Esophagus squamous epithelium (tissue), 5 donors: ENCODE data around the gene DUS1L. TPM values are rescaled to one million over a fixed set of nuclear protein-coding genes. Genes with fewer than 3 reads are reported as not detected.

ENCODE experiments used
- DNase-seq: peaks from one replicate; lab custom pipeline; 2025; lab: John Stamatoyannopoulos, UW
- H3K27ac ChIP-seq, 4 donors: fragments of 200-600 bp; sonication (generic); one replicate each; pipeline ENCODE4 v1.5.1; 2016 to 2019; ENCODE audit warnings: mild to moderate bottlenecking in 1 of 4
- H3K27me3 ChIP-seq, 4 donors: fragments of 200-600 bp; sonication (generic); 1 replicate in 3 of 4; 2 replicates in 1 of 4; pipeline versions ENCODE4 v1.5.1 to v1.6.0; 2017 to 2021; ENCODE audit warnings: antibody characterized with exemption in 1 of 4
- H3K36me3 ChIP-seq, 3 donors: fragments of 200-600 bp; sonication (generic); one replicate each; pipeline ENCODE4 v1.5.1; 2016 to 2019
- H3K4me1 ChIP-seq, 3 donors: fragments of 200-600 bp; sonication (generic); one replicate each; pipeline ENCODE4 v1.5.1; 2017 to 2019
- H3K4me3 ChIP-seq, 4 donors: fragments of 200-600 bp; sonication (generic); 1 replicate in 3 of 4; 2 replicates in 1 of 4; pipeline ENCODE4 v1.5.1; 2016 to 2019; ENCODE audit warnings: mild to moderate bottlenecking in 2 of 4, moderate library complexity in 1 of 4
- H3K9me3 ChIP-seq, 3 donors: fragments of 200-600 bp; sonication (generic); one replicate each; pipeline ENCODE4 v1.5.1; 2016 to 2019
- POLR2A ChIP-seq, 4 donors: fragments of 450-650 bp; IDR thresholded peaks; one replicate each; pipeline ENCODE4 v1.6.1; 2017; ENCODE audit warnings: antibody characterized with exemption in 4 of 4, mild to moderate bottlenecking in 4 of 4, moderate library complexity in 3 of 4
- WGBS, 2 donors: methylation state at CpG; one replicate each; pipeline ENCODE4 v1.1.5; 2018; 5-methylcytosine and 5-hydroxymethylcytosine counted together
- intact Hi-C: fragments of 100-400 bp; cut with DNase I; formaldehyde crosslinking; loops from one replicate; pipeline ENCODE4 v1.15.0; 2022
- total RNA-seq, 4 donors: library from RNA; depleted of rRNA; stranded (reverse); fragments of >200 nt; gene quantifications; one replicate each; pipeline ENCODE4 v1.1.0, GENCODE V29; 2016
- TF ChIP-seq, protein P1 (sequence below), 6 experiments: fragments of 450-650 bp in 4 of 6; fragments of 200-600 bp in 2 of 6; sonication (generic) in 2 of 6; IDR thresholded peaks; one replicate each; pipeline ENCODE4 v1.5.1; 2016 to 2019; ENCODE audit warnings: antibody characterized with exemption in 6 of 6, mild to moderate bottlenecking in 4 of 6, moderate library complexity in 4 of 6
- donor health status: DM: yes; HTN: yes; CAD: no.

DUS1L gene
- total RNA-seq, 4 donors from 2014 or later: 53.3 to 125 (median 105) TPM

DNA sequence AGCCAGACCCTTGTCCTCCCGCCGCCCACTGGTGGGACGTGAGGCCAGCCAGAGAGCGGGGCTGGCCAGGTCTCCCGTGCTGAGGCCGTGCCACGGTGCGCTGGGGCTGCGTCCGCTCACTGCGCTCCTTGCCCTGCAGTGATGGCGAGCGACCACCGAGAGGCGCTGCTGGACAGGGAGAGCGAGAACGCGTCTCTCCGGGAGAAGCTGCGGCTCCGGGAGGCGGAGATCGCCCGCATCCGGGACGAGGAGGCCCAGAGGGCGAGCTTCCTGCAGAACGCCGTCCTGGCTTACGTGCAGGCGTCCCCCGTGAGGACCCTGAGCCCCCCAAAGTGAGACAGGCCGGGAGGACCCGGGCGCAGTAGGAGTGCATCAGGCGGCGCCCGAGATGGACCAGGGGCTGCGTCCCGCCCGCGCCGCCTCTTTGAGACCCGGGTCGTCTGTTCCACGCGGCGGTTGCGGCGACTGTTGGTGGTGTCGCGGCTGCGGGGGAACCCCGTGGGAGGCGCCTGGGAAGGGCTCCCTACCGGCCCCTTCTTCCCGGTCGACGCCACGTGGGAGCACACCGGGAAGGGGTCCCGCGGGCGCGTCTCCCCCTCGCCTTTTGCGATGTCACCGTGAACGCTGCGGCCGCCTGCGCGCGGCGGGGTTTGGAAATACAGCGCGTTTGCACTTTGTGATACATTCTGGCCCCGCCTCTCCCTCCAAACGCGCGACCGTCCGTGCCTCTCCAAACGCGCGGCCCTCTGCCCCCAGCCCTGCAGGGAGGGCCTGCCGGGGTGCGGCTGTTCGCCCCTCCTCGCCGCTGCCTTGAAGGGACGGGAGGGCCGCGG lies 34.9 kb downstream of the DUS1L start:
- H3K36me3 ChIP-seq: peaks cover 0 to 27% (median 0%) of the 10 kb centered on the region in 3 donors
- TF ChIP-seq POLR2A (IDR thresholded peaks at IDR 0.05): no peak
- TF ChIP-seq, protein P1, sequence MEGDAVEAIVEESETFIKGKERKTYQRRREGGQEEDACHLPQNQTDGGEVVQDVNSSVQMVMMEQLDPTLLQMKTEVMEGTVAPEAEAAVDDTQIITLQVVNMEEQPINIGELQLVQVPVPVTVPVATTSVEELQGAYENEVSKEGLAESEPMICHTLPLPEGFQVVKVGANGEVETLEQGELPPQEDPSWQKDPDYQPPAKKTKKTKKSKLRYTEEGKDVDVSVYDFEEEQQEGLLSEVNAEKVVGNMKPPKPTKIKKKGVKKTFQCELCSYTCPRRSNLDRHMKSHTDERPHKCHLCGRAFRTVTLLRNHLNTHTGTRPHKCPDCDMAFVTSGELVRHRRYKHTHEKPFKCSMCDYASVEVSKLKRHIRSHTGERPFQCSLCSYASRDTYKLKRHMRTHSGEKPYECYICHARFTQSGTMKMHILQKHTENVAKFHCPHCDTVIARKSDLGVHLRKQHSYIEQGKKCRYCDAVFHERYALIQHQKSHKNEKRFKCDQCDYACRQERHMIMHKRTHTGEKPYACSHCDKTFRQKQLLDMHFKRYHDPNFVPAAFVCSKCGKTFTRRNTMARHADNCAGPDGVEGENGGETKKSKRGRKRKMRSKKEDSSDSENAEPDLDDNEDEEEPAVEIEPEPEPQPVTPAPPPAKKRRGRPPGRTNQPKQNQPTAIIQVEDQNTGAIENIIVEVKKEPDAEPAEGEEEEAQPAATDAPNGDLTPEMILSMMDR (IDR thresholded peaks at IDR 0.05): peak; percentile 94 to 99 (median 95)
- DNase-seq: no peak
- no peaks in the 10 kb centered on the region for H3K9me3 ChIP-seq
- H3K27ac ChIP-seq: peak overlapping the region; percentile 70 to 88 (median 79)
- WGBS, 2 donors: 3% methylated on average over 23 of the region's 94 CpGs; no CpG with 5 or more reads in 1 of the 2 donors
- peak overlapping the region; percentile 47 to 71 (median 60) for H3K4me3 ChIP-seq
- peaks cover 16 to 51% (median 21%) of the 10 kb centered on the region in 3 donors for H3K4me1 ChIP-seq
- intact Hi-C loops: loop anchor here (2.0 kb wide), 1 partner anchor 122 kb away; no protein-coding TSS in a partner anchor
- peaks cover 0 to 7% (median 0%) of the 10 kb centered on the region in 4 donors for H3K27me3 ChIP-seq

DNA sequence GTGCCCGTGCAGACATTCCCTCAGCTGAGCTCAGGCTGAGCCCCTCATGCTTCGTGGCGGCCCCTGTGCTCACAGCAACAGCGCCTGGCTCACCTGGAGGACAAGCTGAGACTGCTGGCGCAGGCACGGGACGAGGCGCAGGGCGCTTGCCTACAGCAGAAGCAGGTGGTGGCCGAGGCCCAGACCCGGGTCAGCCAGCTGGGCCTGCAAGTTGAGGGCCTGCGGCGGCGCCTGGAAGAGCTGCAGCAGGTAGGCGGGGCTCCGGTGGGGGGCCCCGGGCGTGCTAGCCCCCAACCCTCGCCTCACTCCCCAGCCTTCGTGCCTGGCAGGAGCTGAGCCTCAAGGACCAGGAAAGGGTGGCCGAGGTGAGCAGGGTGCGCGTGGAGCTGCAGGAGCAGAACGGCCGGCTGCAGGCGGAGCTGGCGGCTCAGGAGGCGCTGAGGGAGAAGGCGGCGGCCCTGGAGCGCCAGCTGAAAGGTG lies 35.6 kb downstream of the DUS1L start:
- H3K4me3 ChIP-seq: peak overlapping the region in 2 of 4 donors; percentile 64 to 71

DNA sequence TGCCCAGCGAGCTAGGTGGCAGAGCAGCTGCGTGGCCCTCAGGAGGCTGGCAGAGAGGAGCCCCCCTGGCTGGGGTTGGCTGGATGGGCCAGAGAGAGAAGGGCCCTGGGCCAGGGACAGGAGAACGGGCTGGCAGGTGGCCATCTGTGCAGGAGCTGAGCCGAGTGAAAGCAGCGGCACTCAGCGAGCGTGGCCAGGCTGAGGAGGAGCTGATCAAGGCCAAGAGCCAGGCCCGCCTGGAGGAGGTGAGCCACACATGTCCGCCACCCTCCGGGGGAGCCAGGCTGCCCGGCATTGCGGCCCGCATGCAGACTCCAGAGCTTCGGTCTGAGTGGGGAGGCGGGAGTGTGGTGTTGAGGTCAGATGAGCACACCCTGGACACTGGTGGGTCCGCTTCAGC lies 36.2 kb downstream of the DUS1L start:
- no peak for TF ChIP-seq POLR2A (IDR thresholded peaks at IDR 0.05)
- TF ChIP-seq, protein P1 (IDR thresholded peaks at IDR 0.05): no peak

More for the DNA sequence above, 35.6 kb downstream of the DUS1L start:
- no peak for DNase-seq
- Histone ChIP-seq H3K36me3 (peaks cover 0 to 20% (median 0%) of the 10 kb centered on the region in 3 donors), H3K9me3 (no peaks in the 10 kb centered on the region), H3K27ac (peak overlapping the region in 1 of 4 donors; percentile 80), H3K27me3 (peaks cover 0 to 7% (median 0%) of the 10 kb centered on the region in 4 donors), H3K4me1 (peaks cover 16 to 47% (median 19%) of the 10 kb centered on the region in 3 donors)
- 25 to 60% methylated on average over 1 to 4 of the region's 31 CpGs for WGBS, 2 donors
- intact Hi-C loops: loop anchor here (2.0 kb wide), 1 partner anchor 123 kb away; no protein-coding TSS in a partner anchor
- TF ChIP-seq, protein P1 (IDR thresholded peaks at IDR 0.05): no peak
- no peak for TF ChIP-seq POLR2A (IDR thresholded peaks at IDR 0.05)

DNA sequence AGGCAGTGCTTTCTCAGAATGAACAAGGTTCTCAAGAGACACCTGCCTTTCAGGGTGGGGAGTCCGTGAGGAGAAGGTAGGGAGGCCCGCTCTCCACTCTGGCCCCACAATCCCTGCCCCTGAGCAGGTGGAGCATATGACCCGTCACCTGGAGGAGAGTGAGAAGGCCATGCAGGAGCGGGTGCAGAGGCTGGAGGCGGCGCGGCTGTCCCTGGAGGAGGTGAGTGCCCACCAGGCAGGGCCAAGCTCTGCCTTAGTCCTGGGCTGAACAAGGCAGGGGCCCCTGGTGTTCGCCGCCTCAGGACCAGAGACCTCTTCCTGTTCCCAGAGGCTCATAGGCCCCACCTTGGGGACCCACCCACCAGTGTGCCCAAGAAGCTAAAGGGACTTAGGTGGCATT lies 36.6 kb downstream of the DUS1L start:
- peaks cover 0 to 7% (median 0%) of the 10 kb centered on the region in 4 donors for H3K27me3 ChIP-seq

More for the DNA sequence above, 36.2 kb downstream of the DUS1L start:
- H3K9me3 ChIP-seq: no peaks in the 10 kb centered on the region
- WGBS, 2 donors: 92 to 93% methylated on average over 5 of the region's 16 CpGs
- intact Hi-C loops: no loop called here
- peaks cover 0 to 14% (median 0%) of the 10 kb centered on the region in 3 donors for H3K36me3 ChIP-seq
- H3K4me3 ChIP-seq: no peak overlapping the region
- no peak overlapping the region for H3K27ac ChIP-seq
- H3K27me3 ChIP-seq: peaks cover 0 to 7% (median 0%) of the 10 kb centered on the region in 4 donors
- peaks cover 16 to 52% (median 20%) of the 10 kb centered on the region in 3 donors for H3K4me1 ChIP-seq
- no peak for DNase-seq

More for the DNA sequence above, 36.6 kb downstream of the DUS1L start:
- Histone ChIP-seq H3K36me3 (peaks cover 0 to 13% (median 0%) of the 10 kb centered on the region in 3 donors), H3K9me3 (no peaks in the 10 kb centered on the region), H3K27ac (no peak overlapping the region), H3K4me3 (no peak overlapping the region), H3K4me1 (peaks cover 20 to 52% (median 25%) of the 10 kb centered on the region in 3 donors)
- intact Hi-C loops: no loop called here
- 89 to 97% methylated on average over 3 to 4 of the region's 9 CpGs for WGBS, 2 donors
- TF ChIP-seq, protein P1 (IDR thresholded peaks at IDR 0.05): no peak
- no peak for TF ChIP-seq POLR2A (IDR thresholded peaks at IDR 0.05)
- DNase-seq: no peak
